A549 (cell line): ENCODE measurements around the gene GUCA2A.

Experiments used
- BHLHE40 ChIP-seq: IDR thresholded peaks from 2 replicates; pipeline ENCODE4 v1.6.1; 2012; ENCODE audit warnings: low read depth, low read length, inconsistent platforms
- CTCF ChIP-seq: fragments of >200 bp; sonication (Bioruptor Twin); formaldehyde crosslinking; IDR thresholded peaks from 3 replicates; pipeline ENCODE4 v1.5.1; 2016
- MAFK ChIP-seq: fragments of 450-650 bp; IDR thresholded peaks from 2 replicates; pipeline ENCODE4 v1.6.1; 2014; ENCODE audit not compliant: partially characterized antibody
- MYC ChIP-seq: IDR thresholded peaks from 2 replicates; pipeline ENCODE4 v1.6.1; 2012; ENCODE audit warnings: mild to moderate bottlenecking, inconsistent platforms, low read length, improper control_type of control experiment, borderline replicate concordance
- POLR2A ChIP-seq: IDR thresholded peaks from 2 replicates; pipeline ENCODE4 v1.6.1; 2012; ENCODE audit warnings: mild to moderate bottlenecking, low read length
- USF2 ChIP-seq: fragments of 450-650 bp; IDR thresholded peaks from 2 replicates; pipeline ENCODE4 v1.6.1; 2014; ENCODE audit warnings: antibody characterized with exemption
- ZNF302 ChIP-seq: fragments of 250-450 bp; sonication (Bioruptor Pico); IDR thresholded peaks from 2 replicates; pipeline ENCODE4 v1.9.0; 2021; ENCODE audit warnings: inconsistent platforms, mild to moderate bottlenecking, moderate library complexity
- ZSCAN20 ChIP-seq: fragments of 250-450 bp; sonication (Bioruptor Pico); IDR thresholded peaks from 2 replicates; pipeline ENCODE4 v1.8.0; 2022; ENCODE audit warnings: mild to moderate bottlenecking, moderate library complexity

- TF ChIP-seq ZSCAN20 (CRISPR knock-in tag) (no peak), BHLHE40 (no peak), MAFK (no peak), POLR2A (no peak), MYC (no peak), USF2 (no peak), CTCF (no peak), ZNF302 (CRISPR knock-in tag) (no peak)
Observed at GRCh38 chr1:42201986-42202385, 37.4 kb upstream of the GUCA2A start.
